GOT3 (cell line): ENCODE data around the gene SLC37A1.
A peak's percentile ranks its signal among the peaks of the same experiment; 100 is the strongest.

Source experiments
- DNase-seq: peaks from one replicate; lab custom pipeline; 2025; ENCODE audit warnings: mixed read lengths; lab: John Stamatoyannopoulos, UW

Gene SLC37A1

DNA sequence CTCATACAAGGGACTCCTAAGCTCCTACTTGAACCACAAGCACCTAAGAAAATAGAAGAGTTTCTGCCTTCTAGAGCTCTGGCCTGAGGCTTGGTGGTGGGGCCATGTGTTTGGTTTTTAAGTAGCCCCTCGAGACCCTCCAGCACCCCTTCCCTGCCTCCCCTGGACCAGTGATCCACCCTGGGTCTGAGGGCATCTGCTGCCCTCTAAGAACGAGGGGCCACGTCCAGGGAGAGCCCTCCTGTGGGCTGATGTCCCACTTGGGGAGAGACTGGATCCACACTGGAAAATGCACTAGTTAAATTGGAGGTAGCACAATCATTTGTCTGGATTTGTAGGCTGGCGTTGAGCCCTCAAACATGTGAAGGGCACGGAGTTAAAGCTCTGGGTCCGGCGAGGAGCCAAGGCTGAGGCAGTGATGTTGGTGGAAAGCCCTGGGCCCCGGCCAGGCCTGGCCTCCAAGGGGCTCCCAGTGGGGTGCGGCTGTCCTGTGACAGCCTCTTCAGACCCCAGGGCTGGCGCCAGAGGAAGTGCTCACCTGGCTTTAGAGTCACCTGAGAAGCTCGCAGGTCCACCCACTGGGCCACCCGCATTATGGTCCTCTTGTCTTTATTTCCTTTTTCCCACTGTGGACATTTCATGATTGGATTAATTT, 65.2 kb downstream of the SLC37A1 start:
- no peak for DNase-seq

- no peak for DNase-seq
These were observed 65.9 kb downstream of the SLC37A1 start for GRCh38 chr21:42579456-42580075.

GRCh38 chr21:42580076-42580792, 66.6 kb downstream of the SLC37A1 start:
- no peak for DNase-seq

DNA sequence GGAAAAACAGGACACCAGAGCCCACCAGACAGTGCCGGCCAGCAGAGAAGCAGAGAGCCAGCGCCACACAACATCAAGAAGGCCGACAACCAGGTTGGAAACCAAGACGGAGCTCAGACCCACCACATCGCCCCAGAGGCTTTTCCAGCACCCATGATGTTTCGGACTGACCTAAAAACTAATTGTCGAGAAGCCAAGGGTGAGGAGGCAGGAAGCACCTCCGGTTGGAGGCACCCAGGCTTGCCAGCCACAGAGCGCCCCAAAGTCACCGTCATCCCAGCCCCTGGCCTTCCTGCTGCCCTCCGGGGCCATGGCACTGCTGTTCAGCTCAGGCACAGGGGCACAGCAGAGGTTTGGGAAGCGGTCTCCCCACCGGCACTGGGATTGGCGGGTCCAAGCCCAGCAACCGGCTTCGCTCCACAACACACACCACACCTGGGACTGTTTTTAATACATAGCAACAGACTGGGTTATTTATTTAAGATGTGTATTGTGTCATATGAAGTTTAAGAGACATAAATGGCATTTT, 67.2 kb downstream of the SLC37A1 start:
- no peak for DNase-seq

- DNase-seq: no peak
These were observed 67.8 kb downstream of the SLC37A1 start for GRCh38 chr21:42581336-42581992.

DNA sequence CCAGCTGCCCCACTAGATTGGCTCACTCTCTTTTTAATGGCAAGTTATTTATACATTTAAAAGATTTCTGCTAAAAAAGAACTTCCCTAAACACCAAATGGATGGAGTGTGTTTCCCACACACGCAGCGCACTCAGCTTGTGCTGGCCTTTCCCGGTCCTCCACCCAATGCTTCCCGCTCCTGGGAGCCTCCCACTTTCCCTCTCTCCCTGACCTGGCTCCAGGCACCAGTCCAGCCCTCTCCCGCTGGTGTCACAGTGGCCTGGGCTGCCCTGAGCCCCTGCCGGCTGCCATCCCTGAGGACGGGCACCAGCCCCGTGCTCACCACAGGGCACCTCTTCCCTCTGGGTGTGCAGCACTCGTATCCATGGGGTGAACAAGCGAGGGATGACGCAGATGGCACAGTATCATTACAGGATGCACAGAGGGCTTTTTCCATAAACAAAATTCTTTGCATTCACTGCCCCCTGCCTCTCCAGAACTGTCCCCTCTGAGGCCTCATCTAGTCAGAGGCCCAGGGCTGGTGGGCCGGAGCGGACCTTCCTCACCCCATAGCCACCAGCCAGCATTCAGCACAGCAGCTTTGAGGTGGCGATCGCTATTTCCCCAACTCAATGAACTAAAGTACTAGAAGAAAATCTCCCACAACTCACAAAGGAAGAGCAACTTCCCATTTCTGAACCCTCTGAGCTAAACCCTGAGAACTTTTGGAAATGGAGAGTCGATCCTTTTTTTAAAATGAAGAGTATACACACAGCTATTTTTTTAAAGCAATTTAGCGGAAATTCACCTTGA, 68.5 kb downstream of the SLC37A1 start:
- no peak for DNase-seq

GRCh38 chr21:42582787-42583476, 69.3 kb downstream of the SLC37A1 start:
- no peak for DNase-seq

- DNase-seq: no peak
These were observed 70.0 kb downstream of the SLC37A1 start for GRCh38 chr21:42583477-42584295.

DNA sequence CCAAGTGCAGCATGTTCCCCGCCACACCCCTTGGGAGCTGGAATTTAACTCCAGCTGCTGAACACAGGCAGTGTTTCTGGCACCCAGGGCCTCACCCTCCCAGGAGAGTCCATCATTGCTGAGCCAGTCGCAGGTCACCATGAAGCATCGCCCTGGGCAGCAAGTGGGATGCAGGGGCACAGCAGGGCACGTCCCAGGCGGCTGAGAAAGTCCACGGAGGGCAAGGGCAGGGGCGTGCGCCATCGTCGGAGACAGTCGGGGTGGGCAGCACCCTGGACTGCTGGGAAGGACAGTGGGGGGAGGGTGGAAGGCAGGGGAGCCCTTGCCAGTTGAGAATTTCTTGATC, 70.6 kb downstream of the SLC37A1 start:
- no peak for DNase-seq

DNA sequence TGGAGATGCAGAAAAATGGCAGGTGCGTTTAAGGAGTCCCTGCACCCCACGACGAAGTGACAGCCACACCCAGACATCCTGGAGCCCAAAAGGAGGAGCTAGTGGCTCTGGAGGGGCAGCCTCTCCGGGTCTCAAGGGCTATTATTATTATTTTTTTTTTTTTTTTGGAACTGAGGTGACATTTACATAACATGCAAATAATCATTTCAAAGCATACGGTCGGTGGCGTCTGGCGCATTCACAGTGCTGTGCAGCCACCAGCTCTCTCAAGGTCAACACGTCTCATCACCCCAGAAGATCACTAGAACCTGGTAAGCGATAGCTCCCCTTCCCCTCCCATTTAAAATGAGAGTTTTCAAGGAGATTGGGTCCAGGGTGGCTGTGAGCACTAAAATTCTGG, 72.2 kb downstream of the SLC37A1 start:
- no peak for DNase-seq

DNA sequence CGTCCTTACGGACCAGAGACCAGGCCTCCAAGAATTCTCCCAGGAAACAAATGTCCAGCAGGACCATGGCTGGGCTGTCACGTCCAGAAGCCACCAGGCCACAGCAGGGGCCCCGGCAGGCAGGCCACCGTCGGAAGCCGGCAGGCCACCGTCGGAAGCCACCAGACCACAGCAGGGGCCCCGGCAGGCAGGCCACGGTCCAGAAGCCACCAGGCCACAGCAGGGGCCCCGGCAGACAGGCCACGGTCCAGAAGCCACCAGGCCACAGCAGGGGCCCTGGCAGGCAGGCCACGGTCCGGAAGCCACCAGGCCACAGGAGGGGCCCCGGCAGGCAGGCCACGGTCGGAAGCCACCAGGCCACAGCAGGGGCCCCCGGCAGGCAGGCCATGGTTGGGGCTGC, 72.8 kb downstream of the SLC37A1 start:
- DNase-seq: no peak

DNA sequence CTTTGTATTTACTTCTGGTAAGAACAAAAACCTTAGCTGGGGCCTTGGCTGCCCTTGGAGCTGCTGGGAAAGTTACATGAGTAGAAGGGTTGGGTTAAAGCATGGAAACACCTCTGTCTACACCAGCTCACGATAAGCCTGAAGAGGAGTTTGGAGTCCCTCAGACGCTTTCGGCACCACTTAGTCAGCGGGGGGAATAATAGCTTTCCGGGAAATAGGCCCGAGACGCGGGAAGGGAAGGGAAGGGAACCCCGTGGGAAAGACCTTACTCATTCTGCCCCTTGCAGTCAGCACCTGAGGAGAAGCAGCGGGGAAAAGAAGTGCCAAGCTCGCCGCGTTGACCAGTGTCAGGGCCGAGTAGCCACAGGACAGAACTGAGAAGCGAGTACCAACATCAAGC, 73.4 kb downstream of the SLC37A1 start:
- no peak for DNase-seq

DNA sequence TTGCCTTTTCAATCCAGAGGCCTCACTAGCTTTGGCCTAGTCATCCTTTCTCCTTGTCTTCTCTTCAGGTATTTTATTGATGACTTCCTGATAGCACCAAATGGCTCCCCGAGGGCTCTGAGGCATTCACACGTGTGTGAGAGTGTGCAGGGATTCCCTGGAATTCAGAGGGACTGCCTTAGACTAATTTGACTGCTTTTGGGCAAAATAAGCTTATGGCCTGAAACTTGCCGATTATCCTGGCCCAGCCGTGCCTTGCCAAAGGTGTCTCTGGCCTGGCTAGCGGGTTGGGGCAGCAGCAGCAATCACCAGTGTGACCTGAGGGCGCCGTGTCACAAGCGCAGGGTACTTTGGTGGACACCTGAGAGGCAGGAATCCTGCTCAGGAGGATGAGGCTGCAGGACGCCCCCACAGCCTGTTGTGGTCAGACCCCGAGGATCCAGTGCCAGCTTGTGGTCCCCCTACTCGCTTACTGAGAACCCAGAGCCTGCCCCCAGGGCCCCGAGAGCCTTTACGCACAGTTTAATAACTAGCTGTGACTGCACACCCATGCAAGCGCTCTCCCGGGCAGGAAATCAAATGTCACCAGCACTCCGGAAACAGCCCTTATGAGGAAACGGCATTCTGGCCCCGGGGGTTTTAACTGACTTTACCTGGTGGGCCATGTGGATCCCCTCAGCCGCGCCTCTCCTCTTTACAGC, 76.9 kb downstream of the SLC37A1 start:
- DNase-seq: no peak

GRCh38 chr21:42591170-42591869, 77.7 kb downstream of the SLC37A1 start:
- DNase-seq: no peak

DNA sequence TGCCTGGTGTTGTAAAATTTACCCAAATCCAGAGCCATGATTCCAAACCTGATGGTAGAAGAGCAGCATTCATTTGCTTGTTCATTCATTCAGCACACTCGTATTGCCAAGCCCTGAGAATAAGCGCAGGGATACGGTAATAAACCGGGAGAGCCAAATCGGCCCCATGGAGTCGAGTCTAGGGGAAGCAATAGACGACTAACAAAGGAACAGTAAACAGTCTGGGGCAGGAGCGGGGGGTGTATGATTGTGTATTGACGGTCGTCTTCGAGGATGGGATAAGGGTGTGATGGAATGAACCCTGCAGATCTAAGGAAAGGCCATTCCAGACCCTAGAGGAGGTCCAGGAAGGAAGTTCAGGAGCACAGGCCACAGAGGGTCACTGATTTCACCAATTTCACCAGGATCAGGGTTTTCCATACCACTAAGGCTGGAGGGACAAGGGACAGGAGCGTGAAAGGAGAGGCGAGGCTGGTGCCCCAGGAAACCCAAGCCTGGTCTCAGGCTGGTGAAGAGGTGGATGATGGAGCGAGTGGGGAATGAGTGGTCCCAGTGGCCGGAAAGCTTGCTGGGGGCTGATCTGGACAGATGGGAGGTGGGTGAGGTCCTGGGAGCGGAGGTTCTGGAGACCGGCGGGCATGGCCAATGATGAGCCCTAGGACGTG, 78.6 kb downstream of the SLC37A1 start:
- DNase-seq: no peak

DNA sequence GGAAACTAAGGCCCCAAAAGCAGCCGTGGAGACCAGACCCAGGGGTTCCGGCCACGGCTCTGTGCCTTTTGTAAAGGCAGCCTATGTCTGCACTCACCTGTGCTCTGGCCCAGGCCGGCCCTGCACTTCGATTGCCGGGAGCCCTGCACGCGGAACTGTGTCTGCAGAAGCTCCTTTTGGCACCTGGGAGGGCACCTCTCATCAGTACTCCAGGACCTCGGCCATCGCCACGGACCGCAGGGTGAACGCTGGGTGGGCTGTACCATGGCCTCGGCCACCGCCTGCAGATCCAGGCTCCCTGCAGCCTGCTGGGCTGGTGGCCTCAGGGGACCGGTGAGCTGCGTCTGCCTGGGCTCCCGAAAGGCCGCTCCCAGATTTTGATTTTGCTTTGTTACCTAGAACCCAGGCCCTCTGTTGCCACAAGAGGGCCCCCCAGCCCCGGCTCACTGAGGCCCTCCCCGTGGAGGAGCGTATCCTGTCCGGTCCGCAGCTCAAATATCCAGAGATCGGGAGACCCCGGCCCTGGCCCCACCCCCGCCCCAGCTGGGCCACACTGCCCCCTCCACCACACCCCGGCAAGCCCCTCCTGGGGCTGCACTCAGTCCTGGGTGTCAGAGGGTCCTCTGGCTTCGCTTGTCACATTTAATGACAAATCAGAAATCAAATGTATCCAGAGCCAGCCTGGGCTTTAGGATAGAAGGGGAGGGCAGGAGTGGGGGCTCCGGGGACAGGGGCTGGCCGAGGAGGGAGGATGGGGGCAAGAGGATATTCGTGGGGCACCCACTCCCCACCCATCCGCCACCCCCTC, 79.6 kb downstream of the SLC37A1 start:
- peak; percentile 8 for DNase-seq

- no peak for DNase-seq
These were observed 81.1 kb downstream of the SLC37A1 start for GRCh38 chr21:42594616-42595282.
